Naive B cell (primary cell): ENCODE measurements around the gene NAA10. TPM values are rescaled to one million over a fixed set of nuclear protein-coding genes. Genes with fewer than 3 reads are reported as not detected.
A peak's percentile ranks its signal among the peaks of the same experiment; 100 is the strongest.

Experiments used
- ATAC-seq, 2 donors: fragments of 150-1000 bp; cut with Tn5 transposase; 2 replicates each; pipeline ENCODE4 v1.10.0; 2021; ENCODE audit warnings: low read depth in 2 of 2, mild to moderate bottlenecking in 2 of 2, moderate library complexity in 2 of 2
- DNase-seq: peaks from one replicate; pipeline ENCODE4 v3.0.0; 2022
- H3K27ac Mint-ChIP-seq, 6 donors: one replicate each; pipeline ENCODE4 v1.8.0; 2020 to 2022; ENCODE audit warnings: mild to moderate bottlenecking in 6 of 6, mixed read lengths in 6 of 6, moderate library complexity in 5 of 6, inconsistent platforms in 2 of 6
- H3K27me3 Mint-ChIP-seq, 3 donors: one replicate each; pipeline ENCODE4 v1.8.0; 2021 to 2022; ENCODE audit warnings: mixed read lengths in 3 of 3, mild to moderate bottlenecking in 1 of 3
- H3K36me3 Mint-ChIP-seq, 2 donors: one replicate each; pipeline ENCODE4 v1.8.0; 2020 to 2022; ENCODE audit warnings: mixed read lengths in 2 of 2, inconsistent platforms in 1 of 2, mild to moderate bottlenecking in 1 of 2
- H3K4me1 Mint-ChIP-seq, 3 donors: one replicate each; pipeline ENCODE4 v1.8.0; 2020 to 2022; ENCODE audit warnings: mixed read lengths in 3 of 3, inconsistent platforms in 1 of 3, mild to moderate bottlenecking in 1 of 3, moderate library complexity in 1 of 3
- H3K4me3 Mint-ChIP-seq, 8 donors: one replicate each; pipeline ENCODE4 v1.8.0; 2020 to 2022; ENCODE audit warnings: mild to moderate bottlenecking in 8 of 8, mixed read lengths in 8 of 8, moderate library complexity in 8 of 8, inconsistent platforms in 2 of 8
- H3K9me3 Mint-ChIP-seq, 7 donors: one replicate each; pipeline ENCODE4 v1.8.0; 2020 to 2022; ENCODE audit warnings: mixed read lengths in 7 of 7, mild to moderate bottlenecking in 5 of 7, inconsistent platforms in 2 of 7, moderate library complexity in 1 of 7
- polyA plus RNA-seq, 6 donors: library from polyadenylated mRNA; unstranded; fragments of 300-500 nt; fragmentation: Illumina TruSeq; gene quantifications; one replicate each; pipeline ENCODE4 v1.2.3, GENCODE V29; 2021; ENCODE audit warnings: low read depth in 6 of 6

Gene NAA10
- polyA plus RNA-seq, 6 donors from 2014 or later: 52.6 to 98.7 (median 61.0) TPM

DNA sequence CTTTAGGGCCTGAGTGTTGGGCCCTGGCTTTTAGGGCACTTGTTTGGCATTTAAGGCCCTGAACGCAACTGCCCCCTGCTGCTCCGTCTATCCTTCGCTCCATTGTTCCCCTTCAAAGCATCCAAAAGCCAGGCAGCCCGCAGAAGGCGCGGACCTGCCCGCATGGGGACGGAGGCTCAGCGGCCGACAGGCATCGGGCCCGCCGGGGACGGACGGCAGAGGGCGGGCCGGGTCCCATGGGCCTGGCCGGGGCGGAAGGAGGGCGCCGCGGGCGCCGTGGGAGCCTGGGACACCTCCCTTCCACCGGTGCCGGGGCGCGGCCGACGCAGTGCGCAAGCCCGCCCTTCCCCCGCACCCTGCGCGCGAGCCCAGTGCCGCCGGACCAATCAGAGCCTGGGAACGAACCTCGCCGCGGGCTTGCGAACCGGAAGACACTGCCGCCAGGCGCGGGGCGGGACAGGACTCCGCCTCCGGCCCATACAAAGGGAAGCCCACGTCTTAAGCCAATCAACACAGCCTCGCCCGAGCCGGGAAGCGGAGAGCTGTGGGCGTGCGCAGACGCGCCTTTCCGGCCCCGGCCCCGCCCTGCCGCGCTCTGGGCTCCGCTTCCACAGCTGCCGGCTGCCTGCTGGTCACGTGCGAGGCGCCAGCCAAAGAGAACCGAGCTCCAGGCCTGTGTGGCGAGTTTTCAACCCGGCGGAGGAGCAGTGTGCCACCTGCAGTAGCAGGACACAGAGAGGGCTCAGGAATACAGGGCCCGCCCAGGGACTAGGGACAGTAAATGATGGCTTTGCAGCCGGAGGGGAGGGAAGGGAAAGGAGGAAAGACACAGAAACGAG, 6.7 kb downstream of the NAA10 start:
- ATAC-seq (peak; percentile 62 to 65), DNase-seq (peak; percentile 95)
- peaks cover 40 to 60% (median 51%) of the 10 kb centered on the region in 3 donors for H3K4me1 Mint-ChIP-seq

DNA sequence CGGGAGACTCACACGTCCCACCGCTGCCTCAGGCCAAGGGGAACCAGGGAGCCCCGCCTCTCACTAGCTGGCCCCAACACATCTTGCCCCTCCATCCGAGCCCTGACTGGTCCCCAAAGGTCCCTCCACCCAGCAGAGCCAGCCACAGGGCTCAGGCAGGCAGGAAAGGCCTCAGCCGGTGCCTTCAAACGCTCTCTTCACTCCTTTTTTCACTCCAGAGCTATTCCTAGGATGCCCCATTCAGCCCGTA, 7.2 kb downstream of the NAA10 start:
- Mint-ChIP-seq H3K4me1 (peaks cover 45 to 65% (median 56%) of the 10 kb centered on the region in 3 donors), H3K27ac (peak overlapping the region; percentile 99 to 100 (median 100))
- no peak for ATAC-seq

More for the DNA sequence above, 6.7 kb downstream of the NAA10 start:
- Mint-ChIP-seq H3K4me3 (peak overlapping the region; percentile 87 to 97 (median 95)), H3K27me3 (no peaks in the 10 kb centered on the region), H3K9me3 (peaks cover 0 to 2% (median 0%) of the 10 kb centered on the region in 7 donors), H3K36me3 (peaks cover 0 to 11% of the 10 kb centered on the region in 2 donors), H3K27ac (peak overlapping the region; percentile 99 to 100 (median 100))

DNA sequence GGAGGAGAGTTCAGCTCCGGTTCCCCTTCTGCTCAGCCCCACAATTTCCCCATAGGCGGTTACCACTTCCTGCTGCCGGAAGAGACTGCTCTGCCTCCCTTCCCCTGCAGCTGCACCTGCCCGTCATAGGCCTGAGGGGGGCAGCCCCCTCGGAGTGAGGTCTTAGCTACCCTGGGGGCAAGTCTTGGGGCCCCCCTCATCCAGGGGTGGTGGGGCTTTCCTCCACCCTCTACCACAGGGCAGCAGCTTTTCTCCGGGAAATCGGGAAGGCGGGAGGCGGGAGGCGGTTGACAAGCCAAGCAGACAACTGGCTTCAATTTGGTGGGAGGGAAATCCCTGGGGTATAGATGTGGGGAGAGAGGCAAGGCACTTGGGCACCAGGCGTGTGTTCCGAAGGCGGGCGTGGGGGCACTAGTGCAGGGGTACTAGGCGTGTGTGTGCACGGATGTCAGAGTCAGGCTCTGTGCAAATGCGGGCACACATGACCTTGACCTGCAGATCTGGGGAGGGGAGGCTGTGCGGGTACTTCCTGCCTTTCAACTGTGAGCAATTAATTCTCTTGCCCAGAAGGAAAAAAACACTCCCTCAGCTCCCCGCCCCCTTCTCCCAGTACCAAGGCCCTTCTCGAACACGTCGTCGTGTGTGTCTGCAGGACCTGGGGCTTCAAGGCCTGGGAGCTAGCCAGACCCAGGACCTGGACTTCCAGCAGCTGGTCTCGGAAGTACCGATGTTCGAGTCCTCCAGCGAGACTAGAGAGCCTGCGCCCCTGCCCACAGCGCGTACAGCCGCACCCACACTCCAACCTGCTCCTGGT, 7.8 kb downstream of the NAA10 start:
- Mint-ChIP-seq H3K9me3 (no peaks in the 10 kb centered on the region), H3K36me3 (peaks cover 0 to 11% of the 10 kb centered on the region in 2 donors), H3K4me1 (peaks cover 51 to 70% (median 56%) of the 10 kb centered on the region in 3 donors), H3K27me3 (no peaks in the 10 kb centered on the region), H3K4me3 (peak overlapping the region; percentile 87 to 97 (median 95)), H3K27ac (peak overlapping the region; percentile 99 to 100 (median 100))
- DNase-seq: peak; percentile 93
- ATAC-seq: peak; percentile 56 to 61

More for the DNA sequence above, 7.2 kb downstream of the NAA10 start:
- no peaks in the 10 kb centered on the region for H3K9me3 Mint-ChIP-seq
- H3K27me3 Mint-ChIP-seq: no peaks in the 10 kb centered on the region
- H3K4me3 Mint-ChIP-seq: peak overlapping the region; percentile 87 to 97 (median 95)
- H3K36me3 Mint-ChIP-seq: peaks cover 0 to 11% of the 10 kb centered on the region in 2 donors
- no peak for DNase-seq

DNA sequence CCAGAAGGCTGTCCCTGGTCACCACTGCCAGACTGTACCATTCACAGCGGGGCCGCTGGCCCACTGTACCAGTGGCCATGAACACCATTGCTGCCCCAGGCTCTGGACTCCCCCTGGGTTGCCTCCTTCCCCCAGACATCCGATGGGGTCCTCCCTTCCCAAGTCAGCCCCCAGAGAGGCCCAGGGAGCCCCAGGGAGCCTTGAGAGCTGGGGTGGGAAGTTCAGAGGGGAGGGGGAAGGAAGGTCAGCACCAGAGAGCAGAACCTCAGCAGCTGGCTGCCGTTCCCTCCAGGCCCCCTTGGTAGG, 8.3 kb downstream of the NAA10 start:
- Mint-ChIP-seq H3K9me3 (no peaks in the 10 kb centered on the region), H3K4me1 (peaks cover 49 to 70% (median 51%) of the 10 kb centered on the region in 3 donors), H3K4me3 (peak overlapping the region; percentile 87 to 97 (median 95)), H3K27me3 (no peaks in the 10 kb centered on the region), H3K27ac (peak overlapping the region; percentile 99 to 100 (median 100)), H3K36me3 (peaks cover 0 to 6% of the 10 kb centered on the region in 2 donors)
- DNase-seq: no peak
- no peak for ATAC-seq

DNA sequence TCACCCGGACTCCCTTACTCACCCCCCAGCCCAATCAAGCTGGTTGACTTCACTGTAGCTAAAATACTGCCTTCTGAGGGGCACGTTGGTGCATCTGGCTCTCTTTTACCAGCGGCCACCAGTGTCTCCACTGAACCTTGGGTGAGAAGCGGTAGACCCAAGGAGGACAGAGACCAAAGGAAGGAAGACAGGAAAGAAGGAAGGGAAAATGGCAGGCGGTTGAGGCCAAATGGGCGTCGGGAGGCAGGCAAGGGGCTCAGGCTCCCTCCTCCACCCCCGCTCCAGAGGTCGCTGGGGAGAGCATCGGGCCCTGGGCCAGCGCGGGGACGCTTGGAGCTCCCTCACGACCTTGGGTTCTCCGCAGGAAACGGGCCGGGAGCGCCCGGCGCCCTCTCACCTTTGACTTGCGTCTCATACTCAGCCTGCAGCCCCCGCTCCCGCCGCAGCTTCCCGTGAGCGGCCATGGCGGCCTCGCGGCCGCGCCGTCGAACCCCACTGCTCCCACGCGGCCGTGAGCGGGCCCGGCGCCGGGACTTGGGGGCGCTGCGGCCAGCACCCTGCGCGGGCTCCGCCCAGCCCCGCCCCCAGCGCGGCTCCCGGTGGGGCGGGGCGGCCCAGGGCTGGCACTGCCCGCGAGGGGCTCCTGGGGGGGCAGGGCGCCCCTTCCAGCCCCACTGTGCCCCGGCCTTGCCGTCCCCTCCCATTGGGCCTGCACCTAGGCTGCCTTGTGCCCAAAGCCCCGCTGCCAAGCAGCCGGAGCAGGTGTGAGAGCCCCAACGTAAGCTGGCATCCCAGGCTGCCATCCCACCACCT, 8.9 kb downstream of the NAA10 start, which contains the start of gene ARHGAP4:
Gene ARHGAP4, minus strand, starts transcription at position 526 of the 813 bp plus-strand sequence. Its CDS starts 62 bp downstream, at position 464.
- ATAC-seq (peak; percentile 0 to 3), DNase-seq (peak; percentile 66)
- Mint-ChIP-seq H3K9me3 (no peaks in the 10 kb centered on the region), H3K36me3 (peaks cover 0 to under 1% of the 10 kb centered on the region in 2 donors), H3K27me3 (no peaks in the 10 kb centered on the region), H3K4me1 (peaks cover 45 to 68% (median 49%) of the 10 kb centered on the region in 3 donors), H3K4me3 (peak within 1 kb of the TSS; percentile 87 to 97 (median 95)), H3K27ac (peak within 1 kb of the TSS; percentile 99 to 100 (median 100))

DNA sequence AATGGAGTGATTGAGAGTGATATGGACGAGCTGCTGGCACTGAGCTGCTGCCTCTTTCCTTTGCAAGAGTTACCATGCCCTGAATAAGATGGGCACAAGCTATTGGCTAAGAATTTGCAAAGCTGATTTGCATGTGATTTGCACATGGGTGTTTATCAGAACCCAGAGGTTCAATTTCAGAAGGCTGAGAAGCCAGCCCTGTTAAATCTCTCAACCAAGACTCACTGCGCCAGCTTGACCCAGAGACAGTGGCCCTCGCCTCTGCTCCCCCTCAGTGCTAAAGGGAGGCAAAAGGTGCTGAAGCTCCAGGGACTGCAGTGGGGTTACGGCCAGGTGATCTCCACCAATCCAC, 9.5 kb downstream of the NAA10 start:
- Mint-ChIP-seq H3K4me1 (peaks cover 45 to 62% (median 49%) of the 10 kb centered on the region in 3 donors), H3K36me3 (no peaks in the 10 kb centered on the region), H3K9me3 (no peaks in the 10 kb centered on the region), H3K4me3 (peak overlapping the region; percentile 87 to 97 (median 94)), H3K27ac (peak overlapping the region; percentile 91 to 99 (median 98)), H3K27me3 (no peaks in the 10 kb centered on the region)
- ATAC-seq (no peak), DNase-seq (peak; percentile 49)

DNA sequence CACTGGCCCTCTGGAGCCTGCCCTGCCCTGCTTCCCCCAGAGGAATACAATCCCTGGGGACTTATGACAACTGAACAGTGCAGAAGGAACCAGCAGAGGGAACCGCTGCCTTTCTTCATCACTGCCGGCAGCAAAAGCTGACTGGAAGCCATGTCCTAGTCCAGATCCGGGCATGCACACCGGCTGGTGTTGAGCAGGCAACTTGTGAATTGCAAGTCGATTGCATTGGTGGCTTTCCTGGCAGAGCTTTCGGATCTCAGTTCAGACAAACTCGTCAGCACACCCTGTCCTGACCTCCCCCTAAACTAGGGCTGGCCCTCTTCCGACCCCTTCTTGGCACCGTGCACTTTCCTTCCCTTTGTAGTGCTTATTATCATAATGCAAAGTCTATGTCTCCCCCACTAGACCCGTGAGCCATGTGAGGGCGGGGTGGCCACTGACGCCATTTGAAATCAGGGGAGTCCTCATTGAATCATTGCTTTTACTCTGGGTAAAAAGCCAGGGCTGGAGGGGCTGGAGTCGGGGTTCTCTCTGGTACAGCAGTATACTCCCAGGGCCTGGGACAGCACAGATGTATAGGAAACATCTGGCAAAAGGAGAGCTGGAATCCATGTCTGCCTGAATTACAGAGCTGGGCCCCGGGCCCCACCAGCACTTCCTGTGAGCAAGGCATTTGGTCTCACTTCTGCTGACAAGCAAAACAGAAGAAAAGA, 10.5 kb downstream of the NAA10 start:
- Mint-ChIP-seq H3K27ac (peak overlapping the region; percentile 59 to 99 (median 98)), H3K9me3 (no peaks in the 10 kb centered on the region), H3K4me3 (peak overlapping the region; percentile 87 to 97 (median 94)), H3K27me3 (no peaks in the 10 kb centered on the region), H3K36me3 (no peaks in the 10 kb centered on the region), H3K4me1 (peaks cover 48 to 62% (median 49%) of the 10 kb centered on the region in 3 donors)
- ATAC-seq: no peak
- DNase-seq: peak; percentile 63

DNA sequence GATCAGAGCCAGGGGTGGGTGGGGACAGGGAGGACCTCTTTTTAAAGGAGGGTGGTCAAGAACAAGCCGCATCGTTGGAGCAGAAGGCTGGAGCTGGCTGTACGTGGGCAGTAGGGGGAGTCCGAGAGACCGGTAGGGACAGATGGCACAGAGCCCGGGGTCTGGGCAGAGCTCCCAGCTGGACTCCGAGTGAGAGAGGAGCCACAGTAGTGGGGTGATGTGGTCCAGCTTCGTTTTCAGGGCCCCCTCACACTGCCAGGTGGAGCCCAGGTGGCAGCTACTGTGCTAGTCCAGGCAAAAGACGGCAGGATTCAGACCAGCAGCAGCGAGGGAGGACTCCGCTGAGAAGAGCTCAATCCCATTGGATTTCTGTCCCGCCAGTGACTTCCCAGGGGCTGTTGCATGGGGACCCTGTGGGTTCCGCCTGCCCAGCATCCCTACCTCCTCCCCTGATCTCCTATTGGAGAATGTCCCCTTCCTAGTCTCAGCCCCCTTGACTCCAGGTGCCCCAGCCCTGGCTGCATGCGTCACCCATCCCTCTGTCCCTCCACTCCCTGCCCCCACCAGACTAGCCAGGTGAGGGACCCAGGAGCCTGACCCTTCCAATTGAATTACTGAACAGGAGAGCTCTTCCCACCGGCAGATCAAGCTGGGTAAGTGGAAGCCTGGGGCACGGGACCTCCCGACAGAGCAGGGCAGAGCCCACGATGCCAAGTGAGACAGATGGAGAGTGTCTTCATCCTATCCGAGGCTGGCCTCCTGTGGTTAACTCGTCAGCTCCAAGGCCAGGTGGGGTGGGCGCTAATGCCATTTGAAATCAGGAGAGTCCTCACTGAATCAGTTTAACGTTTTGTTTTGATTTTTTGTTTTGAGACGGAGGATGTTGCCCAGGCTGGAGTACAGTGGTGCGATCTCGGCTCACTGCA, 11.6 kb downstream of the NAA10 start:
- no peak for ATAC-seq
- Mint-ChIP-seq H3K4me3 (peak overlapping the region; percentile 87 to 97 (median 94)), H3K4me1 (peaks cover 39 to 51% (median 44%) of the 10 kb centered on the region in 3 donors), H3K27ac (peak overlapping the region in 5 of 6 donors; percentile 54 to 99 (median 89)), H3K36me3 (no peaks in the 10 kb centered on the region), H3K27me3 (no peaks in the 10 kb centered on the region), H3K9me3 (no peaks in the 10 kb centered on the region)
- DNase-seq: no peak

DNA sequence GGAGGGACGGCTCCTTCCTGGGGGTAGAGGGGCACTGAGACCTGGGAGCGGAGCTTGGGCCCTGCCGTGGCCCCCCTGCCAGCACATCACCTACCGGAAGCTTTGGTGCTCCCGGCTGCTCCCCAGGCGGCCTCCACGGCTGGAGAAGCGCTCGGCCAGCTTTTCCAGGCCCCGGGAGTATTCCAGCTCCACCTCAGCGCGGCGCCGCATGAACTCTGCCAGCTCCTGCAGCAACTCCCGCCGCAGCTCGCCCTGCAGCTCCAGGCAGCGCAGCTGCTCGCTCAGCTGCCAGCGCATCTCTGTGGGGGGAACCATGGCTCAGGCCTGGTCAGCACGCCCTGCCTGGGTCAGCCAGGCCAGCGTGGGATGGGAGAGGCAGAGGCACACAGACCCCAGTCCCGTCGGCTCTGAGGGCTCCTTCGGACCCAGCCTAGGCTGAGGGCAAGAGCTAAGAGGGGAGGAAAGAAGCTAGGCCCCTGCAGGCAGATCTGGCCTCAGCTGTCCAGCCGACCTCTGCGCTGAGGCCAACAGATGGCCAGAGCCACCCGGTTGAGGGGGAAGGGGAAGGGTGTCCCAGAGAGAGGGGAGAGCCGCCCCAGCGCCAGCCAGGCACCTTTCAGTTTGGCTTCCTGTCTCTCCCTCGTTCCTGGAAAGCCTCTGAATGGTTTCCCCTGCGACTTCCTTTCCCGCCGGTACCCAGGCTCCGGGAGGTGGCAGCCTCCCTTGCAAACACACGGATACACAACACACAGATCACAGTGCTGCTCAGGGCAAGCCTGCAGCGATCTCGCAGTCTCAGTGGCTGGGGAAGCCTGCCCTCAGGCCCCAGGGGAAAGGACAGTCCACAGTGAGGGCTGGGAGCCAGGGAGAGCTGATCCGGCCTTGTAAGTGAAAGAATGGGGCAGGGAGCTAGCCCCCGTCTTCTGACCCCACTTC, 13.1 kb downstream of the NAA10 start:
- peaks cover 35 to 41% (median 40%) of the 10 kb centered on the region in 3 donors for H3K4me1 Mint-ChIP-seq
- peak overlapping the region in 3 of 8 donors; percentile 47 to 94 (median 49) for H3K4me3 Mint-ChIP-seq
- no peaks in the 10 kb centered on the region for H3K9me3 Mint-ChIP-seq
- peak overlapping the region in 3 of 6 donors; percentile 82 to 99 (median 99) for H3K27ac Mint-ChIP-seq
- DNase-seq (no peak), ATAC-seq (no peak)
- H3K36me3 Mint-ChIP-seq: no peaks in the 10 kb centered on the region
- H3K27me3 Mint-ChIP-seq: no peaks in the 10 kb centered on the region

DNA sequence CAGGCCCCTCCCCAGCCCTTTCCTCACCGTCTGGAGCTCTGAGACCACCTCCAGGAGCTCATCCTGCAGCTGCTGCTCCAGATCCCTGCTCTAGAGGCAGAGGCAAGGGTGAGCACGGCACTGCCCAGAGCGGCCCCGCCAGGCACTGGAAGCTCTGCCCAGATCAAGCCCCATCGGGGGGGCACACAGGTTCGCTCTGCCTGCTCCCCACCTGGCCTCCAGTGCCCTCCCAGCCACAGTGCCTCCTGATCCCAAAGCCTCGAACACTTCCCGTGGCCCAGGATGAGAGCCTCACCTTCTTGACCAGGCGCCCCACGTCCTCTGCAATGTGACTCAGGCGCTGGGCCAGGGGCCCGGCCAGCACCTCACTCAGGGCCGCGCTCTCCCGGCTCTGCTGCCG, 13.8 kb downstream of the NAA10 start:
- H3K4me1 Mint-ChIP-seq: peaks cover 36 to 42% (median 40%) of the 10 kb centered on the region in 3 donors
- H3K27me3 Mint-ChIP-seq: no peaks in the 10 kb centered on the region
- H3K4me3 Mint-ChIP-seq: no peak overlapping the region
- no peak for DNase-seq
- no peak overlapping the region for H3K27ac Mint-ChIP-seq
- no peak for ATAC-seq
- no peaks in the 10 kb centered on the region for H3K9me3 Mint-ChIP-seq
- H3K36me3 Mint-ChIP-seq: peaks cover 6 to 7% of the 10 kb centered on the region in 2 donors

DNA sequence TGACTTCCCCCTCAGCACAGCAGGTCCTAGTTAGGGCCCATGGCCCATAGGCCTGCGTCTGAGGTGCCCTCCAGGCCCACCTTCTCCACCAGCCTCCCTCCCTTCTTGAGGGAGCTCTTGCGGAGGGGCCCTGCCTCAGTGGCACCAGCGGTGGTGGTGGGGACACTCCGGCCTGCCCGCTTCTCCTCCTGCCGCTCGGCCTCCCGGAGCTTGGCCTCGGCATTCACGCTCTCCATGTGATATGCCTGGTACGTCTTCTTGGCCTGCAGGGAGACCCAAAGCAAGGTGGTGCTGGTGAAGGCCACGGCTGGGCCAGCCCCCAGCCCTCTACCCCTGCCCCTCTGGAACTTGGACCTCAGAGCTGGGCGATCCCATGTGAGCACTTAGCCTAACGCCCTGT, 14.3 kb downstream of the NAA10 start:
- H3K4me3 Mint-ChIP-seq: no peak overlapping the region
- H3K4me1 Mint-ChIP-seq: peaks cover 37 to 40% (median 40%) of the 10 kb centered on the region in 3 donors
- H3K9me3 Mint-ChIP-seq: no peaks in the 10 kb centered on the region
- ATAC-seq: no peak
- H3K27ac Mint-ChIP-seq: no peak overlapping the region
- no peak for DNase-seq
- peaks cover 8 to 10% of the 10 kb centered on the region in 2 donors for H3K36me3 Mint-ChIP-seq
- no peaks in the 10 kb centered on the region for H3K27me3 Mint-ChIP-seq
